HL-60/S4 treated with phorbol 12-myristate 13-acetate at 8.2 ng/mL for 4 days and 3 days (cell line): ENCODE measurements around the gene PNLDC1.

Experiments used
- in situ Hi-C: fragments of 300-500 bp; cut with MboI; formaldehyde crosslinking; loops from 2 replicates; pipeline ENCODE4 v1.15.0; 2022; ENCODE audit warnings: low sequenced_read_pairs

The PNLDC1 gene, protein sequence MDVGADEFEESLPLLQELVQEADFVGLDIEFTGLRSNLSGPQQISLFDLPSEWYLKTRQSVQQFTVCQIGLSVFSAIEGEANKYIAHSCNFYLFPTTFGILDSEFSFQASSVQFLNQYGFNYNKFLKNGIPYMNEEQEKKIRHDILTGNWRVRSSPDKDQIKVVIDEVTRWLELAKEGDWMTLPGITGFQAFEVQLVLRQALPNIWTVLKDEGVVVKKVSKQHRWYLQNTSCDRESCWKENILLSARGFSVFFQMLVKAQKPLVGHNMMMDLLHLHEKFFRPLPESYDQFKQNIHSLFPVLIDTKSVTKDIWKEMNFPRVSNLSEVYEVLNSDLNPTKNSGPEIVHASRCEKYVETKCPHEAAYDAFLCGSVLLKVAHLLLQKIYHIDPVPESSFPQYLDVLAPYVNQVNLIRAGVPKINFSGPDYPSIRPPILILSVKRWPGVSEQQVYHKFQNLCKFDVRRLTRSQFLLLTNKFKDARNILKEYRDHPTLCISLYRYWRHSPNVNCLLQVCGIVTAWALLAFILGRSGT

DNA sequence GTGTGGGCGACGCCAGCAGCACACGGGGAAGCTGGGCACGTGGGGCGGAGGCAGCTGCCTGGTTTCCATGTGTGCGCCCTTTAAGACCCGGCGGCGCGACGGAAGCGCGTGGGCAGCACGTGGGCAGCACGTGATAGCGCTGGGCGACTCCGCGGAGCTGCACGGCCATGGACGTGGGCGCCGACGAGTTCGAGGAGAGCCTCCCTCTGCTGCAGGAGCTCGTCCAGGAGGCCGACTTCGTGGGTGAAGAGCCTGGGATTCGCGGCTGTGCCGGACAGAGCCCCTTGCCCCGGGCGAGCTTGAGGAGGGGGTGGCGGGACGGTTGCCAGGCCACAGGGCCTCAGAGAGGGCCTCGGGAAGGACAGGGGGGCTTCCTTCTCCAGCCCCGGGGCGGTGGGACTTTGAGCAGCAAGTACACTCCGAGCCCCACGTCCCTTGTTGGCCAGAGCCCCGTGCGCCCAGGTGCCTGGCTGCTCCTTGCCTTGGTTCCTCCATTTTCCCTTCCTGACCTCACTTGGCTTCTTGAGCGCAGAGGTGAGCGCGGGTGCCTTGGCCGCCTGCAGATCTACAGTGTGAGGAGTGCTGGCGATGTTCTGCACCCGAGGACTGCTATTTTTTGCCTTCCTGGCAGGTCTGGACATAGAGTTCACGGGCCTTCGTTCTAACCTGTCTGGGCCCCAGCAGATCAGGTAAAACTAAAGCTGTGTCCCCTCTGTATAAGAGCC lies at the start of gene PNLDC1:
Gene PNLDC1, plus strand, starts transcription at position 136 of the 725 bp plus-strand sequence. Its CDS starts 32 bp downstream, at position 168.
- in situ Hi-C loops = no loop called here

DNA sequence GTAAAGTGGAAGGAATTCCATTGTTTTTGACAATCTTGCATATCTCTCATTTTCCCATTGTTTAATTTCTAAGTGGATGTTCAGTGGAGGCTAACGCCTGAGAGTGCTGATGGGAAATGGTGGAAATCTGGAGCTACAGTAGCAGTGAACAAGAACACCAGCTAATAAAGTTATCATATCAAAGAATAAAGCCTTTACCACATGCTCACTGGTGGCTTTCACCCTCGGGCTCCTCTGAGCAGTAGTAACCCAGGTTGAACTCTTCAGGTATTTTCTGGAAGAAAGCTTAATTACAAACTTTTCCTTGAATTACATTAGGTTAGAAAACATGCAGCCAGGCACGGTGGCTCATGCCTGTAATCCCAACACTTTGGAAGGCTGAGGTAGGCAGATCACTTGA lies 48.6 kb upstream of the PNLDC1 start:
- in situ Hi-C loops = no loop called here

DNA sequence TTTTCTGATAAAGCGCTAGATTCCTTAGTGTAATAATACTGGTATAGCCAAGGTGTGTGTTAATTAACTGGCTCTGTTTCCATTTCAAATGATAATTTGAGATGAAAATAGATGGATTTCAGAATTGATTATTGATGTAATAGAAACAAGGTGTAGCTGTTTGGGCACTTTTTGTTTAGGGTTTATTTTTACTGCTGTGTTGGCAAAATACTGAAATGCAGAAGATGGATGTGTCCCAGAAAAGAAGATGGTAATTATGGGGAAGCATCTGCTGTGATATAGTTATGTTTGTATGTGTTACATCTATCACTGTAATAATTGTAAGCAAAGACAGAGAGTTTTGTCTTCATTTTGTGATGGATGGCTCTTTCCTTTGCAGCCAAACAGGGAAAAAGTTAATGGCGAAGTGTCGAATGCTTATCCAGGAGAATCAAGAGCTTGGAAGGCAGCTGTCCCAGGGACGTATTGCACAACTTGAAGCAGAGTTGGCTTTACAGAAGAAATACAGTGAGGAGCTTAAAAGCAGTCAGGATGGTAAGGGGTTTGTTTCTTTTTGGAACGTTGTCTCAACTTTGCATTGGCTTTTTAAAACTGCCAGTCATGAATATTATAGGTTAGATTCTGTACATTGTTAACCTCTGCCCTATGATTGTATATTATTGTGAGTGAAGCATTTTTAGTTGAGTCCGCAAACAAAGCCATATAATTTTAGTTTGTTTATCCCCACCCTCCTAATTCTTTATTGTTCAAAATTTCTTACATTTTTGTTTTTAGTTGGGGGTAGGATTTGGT lies 46.8 kb upstream of the PNLDC1 start:
- in situ Hi-C loops = no loop called here

DNA sequence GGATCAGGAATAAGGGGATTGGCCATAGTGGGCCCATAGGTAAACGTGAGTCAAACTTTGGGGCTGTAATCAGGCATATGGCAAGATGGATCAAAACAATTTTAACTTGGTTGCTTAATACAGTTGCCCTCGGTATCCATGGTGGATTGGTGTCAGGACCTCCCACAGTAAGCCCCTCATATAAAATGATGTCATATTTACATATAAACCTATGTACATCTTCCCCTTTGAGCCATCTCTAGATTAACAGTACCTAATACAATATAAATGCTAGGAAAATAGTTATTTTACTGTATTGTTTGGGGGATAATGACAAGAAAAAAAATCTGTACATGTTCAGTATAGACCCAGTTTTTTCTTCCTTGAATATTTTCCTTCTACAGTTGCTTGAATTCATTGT lies 45.7 kb upstream of the PNLDC1 start:
- in situ Hi-C loops = no loop called here

DNA sequence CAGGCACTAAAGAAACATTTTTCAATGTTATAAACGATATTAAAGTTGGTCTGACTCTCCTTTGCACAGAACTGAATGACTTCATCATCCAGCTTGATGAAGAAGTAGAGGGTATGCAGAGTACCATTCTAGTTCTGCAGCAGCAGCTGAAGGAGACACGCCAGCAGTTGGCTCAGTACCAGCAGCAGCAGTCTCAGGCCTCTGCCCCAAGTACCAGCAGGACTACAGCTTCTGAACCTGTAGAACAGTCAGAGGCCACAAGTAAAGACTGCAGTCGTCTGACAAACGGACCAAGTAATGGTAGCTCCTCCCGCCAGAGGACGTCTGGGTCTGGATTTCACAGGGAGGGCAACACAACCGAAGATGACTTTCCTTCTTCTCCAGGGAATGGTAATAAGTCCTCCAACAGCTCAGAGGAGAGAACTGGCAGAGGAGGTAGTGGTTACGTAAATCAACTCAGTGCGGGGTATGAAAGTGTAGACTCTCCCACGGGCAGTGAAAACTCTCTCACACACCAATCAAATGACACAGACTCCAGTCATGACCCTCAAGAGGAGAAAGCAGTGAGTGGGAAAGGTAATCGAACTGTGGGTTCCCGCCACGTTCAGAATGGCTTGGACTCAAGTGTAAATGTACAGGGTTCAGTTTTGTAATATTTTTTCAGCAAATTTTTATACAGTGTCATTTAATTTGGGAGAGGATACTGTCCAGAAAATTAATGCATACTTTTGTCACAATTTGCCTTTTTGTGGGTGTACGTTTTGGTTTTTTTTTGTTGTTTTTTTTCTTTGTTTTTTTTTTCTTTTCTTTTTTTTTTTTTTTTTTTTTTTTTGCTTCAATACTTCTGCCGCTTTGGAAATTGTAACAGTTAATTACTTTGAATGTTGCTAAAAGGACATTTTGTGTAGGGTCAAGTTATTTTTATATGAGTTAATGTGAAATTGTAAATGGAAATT lies 44.8 kb upstream of the PNLDC1 start:
- in situ Hi-C loops = no loop called here

DNA sequence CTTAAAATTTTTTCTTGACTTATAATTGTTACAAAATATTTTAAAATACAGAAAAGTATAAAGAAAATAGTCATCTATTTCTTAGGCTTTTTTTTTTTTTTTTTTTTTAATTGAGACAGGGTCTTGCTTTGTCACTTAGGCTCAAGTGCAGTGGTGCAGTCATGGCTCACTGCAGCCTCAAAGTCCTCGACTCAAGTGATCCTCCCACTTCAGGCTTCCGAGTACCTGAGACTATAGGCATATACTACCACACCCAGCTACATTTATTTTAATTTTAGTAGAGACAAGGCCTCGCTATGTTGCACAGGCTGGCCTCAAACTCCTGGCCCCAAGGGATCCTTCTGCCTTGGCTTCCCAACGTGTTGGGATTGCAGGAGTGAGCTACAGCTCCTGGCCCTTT lies 43.6 kb upstream of the PNLDC1 start:
- in situ Hi-C loops = no loop called here

DNA sequence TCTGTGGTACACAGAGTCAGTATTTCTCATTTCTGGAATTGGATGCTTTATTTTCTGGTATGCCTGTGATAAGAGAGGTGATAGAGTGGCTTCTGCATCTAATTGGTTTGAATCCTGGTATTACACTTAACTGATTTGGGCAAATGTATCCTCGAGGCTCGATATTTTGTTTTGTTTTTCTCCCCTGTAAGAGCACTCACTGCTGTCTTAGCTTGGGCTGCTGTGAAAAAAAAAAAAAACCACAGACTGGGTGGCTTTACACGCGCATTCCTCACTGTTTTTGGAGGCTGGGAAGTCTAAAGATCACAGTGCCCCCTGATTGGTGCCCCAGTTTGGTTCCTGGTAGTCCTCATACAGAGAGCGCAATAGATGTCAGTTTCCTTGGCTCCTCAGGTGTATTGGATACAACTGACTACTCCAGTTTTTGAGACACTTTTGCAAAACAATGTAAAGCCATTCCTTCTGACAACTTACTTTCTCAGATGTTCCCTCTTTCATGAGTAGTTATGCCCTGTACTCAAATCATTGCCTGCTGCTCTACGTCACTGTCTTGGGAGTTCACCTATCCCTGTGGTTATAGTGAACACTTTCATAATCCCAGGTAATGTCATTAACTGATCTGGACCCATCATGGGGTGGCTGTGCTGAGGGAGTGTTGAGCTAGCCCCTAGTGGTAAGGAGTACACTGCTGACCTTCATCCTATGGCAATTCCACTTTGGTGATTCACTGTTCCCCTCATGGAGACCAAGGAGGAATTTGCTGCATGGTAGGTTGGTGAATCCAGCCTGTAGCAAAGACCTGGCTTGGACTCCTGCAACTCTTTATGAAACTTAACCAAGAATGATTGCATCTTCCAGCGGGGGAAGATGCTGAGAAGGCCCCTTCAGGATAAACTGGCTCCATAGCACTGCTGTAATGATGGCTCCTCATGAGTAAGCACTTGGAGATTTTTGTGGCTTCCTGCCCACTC lies 41.8 kb upstream of the PNLDC1 start:
- in situ Hi-C loops = no loop called here

DNA sequence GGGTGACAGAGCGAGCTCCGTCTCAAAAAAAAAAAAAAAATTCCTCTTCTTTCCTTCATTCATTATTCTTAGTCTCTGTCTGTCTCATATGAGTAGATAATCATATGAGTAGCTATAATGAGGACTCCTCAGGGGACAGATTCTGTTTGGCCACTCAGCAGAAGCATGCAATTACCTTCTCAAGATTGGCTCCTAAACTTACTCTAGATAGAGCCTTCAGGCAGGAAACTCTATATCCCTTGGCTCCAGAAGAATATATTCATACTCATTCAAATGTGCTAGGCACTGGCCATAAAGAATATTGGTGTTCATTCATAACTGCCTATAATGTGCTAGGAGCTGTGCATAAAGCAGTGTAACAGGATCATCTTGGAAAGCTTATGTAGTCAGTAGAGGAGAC lies 40.4 kb upstream of the PNLDC1 start:
- in situ Hi-C loops = no loop called here

DNA sequence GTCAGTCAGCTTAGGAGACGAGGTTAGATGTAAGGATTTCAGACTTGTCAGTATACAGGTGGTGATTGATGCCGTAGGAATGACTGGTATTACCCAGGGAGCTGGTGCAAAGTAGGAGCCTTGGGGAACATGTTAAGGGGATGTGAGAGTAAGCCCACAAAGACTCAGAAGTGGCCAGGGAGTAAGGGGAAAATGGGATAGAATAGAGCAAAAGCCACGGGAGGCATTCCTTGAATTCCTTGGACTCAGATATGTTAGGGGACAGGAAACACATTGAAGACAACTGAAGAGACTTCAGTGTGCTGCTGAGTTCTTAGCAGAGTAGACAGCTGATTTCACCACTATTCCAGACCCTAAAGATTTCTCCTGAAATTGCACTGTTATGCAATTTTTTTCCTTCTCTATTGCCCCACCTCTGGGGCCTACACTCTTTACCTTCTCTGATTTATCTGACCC lies 39.4 kb upstream of the PNLDC1 start:
- in situ Hi-C loops = no loop called here

DNA sequence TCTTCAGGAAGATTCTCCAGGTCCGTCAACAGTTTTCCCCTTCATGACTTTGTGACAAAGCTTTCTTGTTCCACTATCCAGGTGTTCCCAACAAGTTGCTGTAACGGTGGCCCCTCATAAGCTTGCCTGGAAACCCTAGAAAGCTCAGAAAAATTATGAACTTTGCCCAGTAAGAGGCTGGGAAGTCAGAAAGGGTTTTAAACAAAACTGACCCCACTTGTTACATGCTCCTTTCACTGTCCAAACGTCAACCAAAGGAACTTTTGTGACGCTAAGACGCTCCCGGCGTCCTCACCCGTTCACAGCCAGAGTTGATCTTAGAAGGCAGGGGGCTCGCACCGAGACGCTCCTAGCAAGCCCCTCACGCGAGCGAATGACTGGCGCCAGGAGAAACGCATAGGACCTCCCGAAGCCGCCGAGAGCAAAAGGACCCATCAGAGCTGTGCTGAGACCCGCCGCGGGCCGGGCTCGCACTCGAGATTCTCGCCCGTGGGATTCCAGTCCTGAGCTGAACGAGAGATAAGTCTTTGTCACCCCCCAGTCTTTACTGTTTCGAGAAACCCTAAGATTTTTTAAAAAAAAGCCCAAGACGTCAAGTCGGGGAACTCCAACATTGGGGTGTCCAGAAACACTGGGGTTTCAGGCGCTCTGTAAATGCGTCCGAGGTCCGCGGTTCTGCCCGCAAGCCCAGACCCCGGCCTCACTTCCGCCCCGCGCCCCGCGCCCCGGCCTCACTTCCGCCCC lies 38.8 kb upstream of the PNLDC1 start:
- in situ Hi-C loops = no loop called here

DNA sequence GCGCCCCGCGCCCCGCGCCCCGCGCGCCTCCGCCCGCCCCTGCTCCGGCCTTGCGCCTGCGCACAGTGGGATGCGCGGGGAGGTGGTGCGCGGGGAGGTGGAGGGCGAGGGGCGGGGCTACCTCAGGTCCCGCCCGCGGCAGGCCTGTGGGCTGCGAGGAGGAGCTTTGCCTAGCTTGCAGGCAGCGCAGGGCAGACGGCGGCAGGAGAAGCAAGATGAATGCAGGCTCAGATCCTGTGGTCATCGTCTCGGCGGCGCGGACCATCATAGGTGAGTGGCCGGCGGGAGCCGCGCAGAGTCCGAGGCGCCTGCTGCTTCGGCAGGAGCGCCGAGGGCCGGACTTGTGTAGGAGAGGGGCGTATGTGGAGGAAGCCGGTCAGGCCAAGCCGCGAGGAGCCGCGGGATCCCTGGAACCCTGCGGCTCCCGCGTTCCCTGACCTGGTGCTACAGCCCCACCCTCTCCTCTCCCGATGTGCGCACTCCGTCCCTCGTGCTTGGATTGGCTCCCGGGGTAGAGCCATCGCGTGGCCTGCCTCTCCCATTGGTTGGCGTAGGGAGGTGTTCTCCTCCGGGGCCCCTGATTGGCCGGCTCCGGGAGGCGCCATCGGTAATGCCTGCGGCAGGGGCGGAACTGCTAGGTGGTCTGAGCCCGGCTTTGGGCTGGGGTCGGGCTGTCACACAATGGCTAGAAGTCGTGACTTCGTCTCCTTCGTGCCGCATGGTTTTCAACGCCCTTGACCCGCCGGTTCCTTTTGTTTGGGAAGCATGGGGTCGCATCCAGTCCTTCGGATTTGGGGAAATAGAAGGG lies 38.0 kb upstream of the PNLDC1 start, which contains the start of gene ACAT2:
Gene ACAT2, plus strand, starts transcription at position 173 of the 808 bp plus-strand sequence. Its CDS starts 43 bp downstream, at position 216.
- in situ Hi-C loops = no loop called here

DNA sequence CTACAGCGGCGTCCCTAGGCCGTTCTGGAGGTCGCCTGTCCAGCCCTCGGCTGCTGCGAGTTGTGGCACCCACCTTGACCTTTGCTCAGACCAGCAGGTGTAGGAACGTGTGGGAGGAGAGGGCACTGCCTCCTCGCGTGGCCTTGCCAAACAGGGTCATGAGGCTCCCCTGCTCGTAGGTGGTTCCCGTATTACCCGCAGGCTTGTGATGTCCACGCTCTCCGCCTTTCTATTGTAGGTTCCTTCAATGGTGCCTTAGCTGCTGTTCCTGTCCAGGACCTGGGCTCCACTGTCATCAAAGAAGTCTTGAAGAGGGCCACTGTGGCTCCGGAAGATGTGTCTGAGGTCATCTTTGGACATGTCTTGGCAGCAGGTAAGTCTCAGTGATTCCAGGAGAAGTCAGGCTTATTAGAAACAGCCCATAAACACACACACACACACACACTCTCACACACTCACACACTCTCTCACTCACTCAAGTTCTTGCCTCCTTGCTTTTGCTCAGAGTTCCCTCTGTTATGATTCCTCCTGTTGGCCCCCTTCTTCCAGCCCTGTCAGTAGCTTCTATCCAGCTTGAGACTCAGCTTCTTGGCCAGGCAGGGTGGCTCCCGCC lies 37.3 kb upstream of the PNLDC1 start:
- in situ Hi-C loops = no loop called here

DNA sequence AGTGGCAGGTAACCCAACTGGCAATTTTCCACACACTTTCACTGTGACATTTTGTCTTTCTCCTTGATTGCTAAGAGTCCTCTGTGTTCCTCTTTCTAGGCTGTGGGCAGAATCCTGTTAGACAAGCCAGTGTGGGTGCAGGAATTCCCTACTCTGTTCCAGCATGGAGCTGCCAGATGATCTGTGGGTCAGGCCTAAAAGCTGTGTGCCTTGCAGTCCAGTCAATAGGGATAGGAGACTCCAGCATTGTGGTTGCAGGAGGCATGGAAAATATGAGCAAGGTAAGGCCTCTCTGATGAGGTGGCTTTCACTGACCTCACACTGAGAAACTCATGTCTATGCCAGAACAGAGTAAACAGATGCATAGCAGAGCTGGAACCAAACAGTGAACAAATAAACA lies 33.2 kb upstream of the PNLDC1 start:
- in situ Hi-C loops = no loop called here

DNA sequence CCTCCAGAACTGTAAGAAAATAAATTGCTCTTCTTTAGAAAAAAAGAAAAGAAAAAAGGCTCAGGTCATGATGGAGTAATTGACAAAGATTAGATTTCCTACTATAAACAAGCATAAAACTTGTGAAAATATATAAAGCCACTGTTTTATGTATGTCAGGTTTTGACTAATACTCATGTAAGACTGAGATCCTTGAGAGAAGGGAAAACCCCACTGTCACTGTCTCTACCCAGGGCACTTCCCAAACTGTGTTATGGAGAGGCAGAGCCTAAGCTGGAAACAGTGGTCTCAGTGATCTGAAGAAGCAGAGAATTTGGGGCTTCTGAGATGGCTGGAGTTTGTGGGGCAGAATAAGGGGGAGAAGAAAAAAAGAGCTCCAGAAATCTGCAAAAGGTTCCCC lies 30.6 kb upstream of the PNLDC1 start:
- in situ Hi-C loops = no loop called here

DNA sequence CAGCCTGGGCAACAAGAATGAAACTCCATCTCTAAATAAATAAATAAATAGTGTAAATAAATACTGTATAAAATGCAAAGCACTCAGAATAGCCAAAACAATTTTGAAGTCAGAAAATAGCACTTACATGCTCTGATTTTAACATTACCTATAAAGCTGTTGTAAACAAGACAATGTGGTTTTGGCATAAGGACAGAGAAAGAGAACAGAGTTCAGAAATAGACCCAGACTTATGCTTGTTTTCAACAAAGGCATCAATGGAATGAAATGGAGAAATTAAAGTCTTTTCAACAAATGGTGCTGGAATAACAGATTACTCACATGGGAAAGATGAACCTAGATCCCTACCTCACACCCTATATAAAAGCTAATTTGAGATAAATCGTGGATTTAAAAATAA lies 27.9 kb upstream of the PNLDC1 start:
- in situ Hi-C loops = no loop called here

DNA sequence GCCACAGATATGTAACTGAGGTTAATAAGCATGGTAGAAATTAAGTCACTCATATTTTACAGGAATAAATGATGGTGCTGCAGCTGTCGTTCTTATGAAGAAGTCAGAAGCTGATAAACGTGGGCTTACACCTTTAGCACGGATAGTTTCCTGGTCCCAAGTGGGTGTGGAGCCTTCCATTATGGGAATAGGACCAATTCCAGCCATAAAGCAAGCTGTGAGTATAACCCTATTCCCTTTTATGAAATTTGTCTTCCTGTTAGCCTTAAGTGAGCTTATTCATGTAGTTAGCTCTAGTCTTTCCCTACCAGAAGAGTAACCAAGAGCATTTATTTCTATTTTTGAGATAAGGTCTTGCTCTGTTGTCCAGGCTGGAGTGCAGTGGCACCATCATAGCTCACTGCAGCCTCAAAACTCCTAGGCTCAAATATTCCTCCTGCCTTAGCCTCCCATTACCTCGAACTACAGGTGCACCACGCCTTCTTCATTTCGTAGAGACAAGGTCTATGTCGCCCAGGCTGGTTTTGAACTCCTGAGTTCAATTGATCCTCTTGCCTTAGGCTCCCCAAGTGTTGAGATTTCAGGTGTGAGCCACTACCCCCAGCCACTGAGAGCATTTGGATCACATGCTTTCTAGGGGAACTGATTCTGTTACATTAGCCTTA lies 22.7 kb upstream of the PNLDC1 start:
- in situ Hi-C loops = no loop called here
